Measurements from ENCODE around the gene NCR2. TPM values are rescaled to one million over a fixed set of nuclear protein-coding genes. Genes with fewer than 3 reads are reported as not detected.
A peak's percentile ranks its signal among the peaks of the same experiment; 100 is the strongest.

The NCR2 gene
- total RNA-seq, 1 experiment from 2014 or later, result not detected

DNA sequence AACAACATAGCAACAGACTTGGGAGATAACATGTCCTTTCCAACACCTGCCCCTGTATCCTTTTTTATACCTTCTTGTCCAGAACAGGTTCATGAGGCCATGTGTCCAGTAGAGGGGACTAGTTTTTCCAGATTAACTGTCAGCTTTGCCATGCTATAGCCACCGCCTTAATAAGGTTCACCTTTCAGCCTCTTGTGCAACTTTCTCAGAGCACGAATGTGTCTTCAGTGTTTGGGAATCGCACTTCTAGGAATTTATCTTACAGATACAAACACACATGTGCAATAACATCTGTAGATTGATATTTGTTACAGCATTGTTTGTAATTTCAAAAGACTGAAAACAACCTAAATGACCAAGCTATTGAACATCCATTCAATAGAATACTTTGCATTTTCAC lies 21.4 kb downstream of the NCR2 start:
- H3K9me2 ChIP-seq (ENCODE audit: insufficient read depth), result no peaks in the 10 kb centered on the region
- no TSS peak for BruUV-seq (replicated peaks)
- ChIA-PET POLR2A (no interaction called here), CTCF (no interaction called here), RAD21 (ENCODE audit: low non-redundant PET in 1 of 2, low total read pairs in 2 of 2, uncharacterized antibody in 2 of 2, unreplicated experiment in 2 of 2) (no interaction called here)
- H3K4me2 ChIP-seq (ENCODE audit: low read length), result no peak overlapping the region
- no peaks in the 10 kb centered on the region for H4K20me1 ChIP-seq (ENCODE audit: insufficient read depth)
- H3K9me3 ChIP-seq (ENCODE audit: control insufficient read depth in 1 of 2, insufficient read depth in 1 of 2, low read depth in 1 of 2, low read length in 2 of 2), result no peaks in the 10 kb centered on the region
- peak; percentile 38 for ATAC-seq
- H3K4me3 ChIP-seq (replicated peaks in 1 of 2; ENCODE audit: low read depth in 1 of 2, low read length in 2 of 2), result no peak overlapping the region
- H3K4me1 ChIP-seq (ENCODE audit: control insufficient read depth in 1 of 2, insufficient read depth in 2 of 2, low read length in 2 of 2), result no peaks in the 10 kb centered on the region; a peak in 1 of 4 replicates
- intact Hi-C loops (cut with micrococcal nuclease), result no loop called here
- no peak for DNase-seq (ENCODE audit: low read depth, low spot score)
- H3K27ac ChIP-seq (ENCODE audit: low read depth, low read length), result no peak overlapping the region
- H3K27me3 ChIP-seq (ENCODE audit: insufficient read depth, low read length), result no peaks in the 10 kb centered on the region
- no peak for TF ChIP-seq SP1 (IDR thresholded peaks at IDR 0.05; ENCODE audit: low read depth)
- TF ChIP-seq, protein P1, sequence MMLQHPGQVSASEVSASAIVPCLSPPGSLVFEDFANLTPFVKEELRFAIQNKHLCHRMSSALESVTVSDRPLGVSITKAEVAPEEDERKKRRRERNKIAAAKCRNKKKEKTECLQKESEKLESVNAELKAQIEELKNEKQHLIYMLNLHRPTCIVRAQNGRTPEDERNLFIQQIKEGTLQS (IDR thresholded peaks at IDR 0.05), result no peak
- no peak for TF ChIP-seq POLR2AphosphoS5 (IDR thresholded peaks at IDR 0.05; ENCODE audit: low read depth, low read length)
- TF ChIP-seq RAD21 (IDR thresholded peaks at IDR 0.05; ENCODE audit: low read depth), result no peak
- TF ChIP-seq ZNF274 (IDR thresholded peaks at IDR 0.05; ENCODE audit: low read depth, low read length), result no peak
- TF ChIP-seq JUND (IDR thresholded peaks at IDR 0.05), result no peak
- H3K9ac ChIP-seq (ENCODE audit: low read length), result no peak overlapping the region
- H2AFZ ChIP-seq (ENCODE audit: low read depth, low read length, poor library complexity, severe bottlenecking), result no peak overlapping the region
- no peaks in the 10 kb centered on the region for H3K36me3 ChIP-seq (ENCODE audit: control insufficient read depth in 1 of 2, insufficient read depth in 2 of 2, low read length in 2 of 2)
- H3K79me2 ChIP-seq (ENCODE audit: insufficient read depth, low read length), result no peaks in the 10 kb centered on the region

DNA sequence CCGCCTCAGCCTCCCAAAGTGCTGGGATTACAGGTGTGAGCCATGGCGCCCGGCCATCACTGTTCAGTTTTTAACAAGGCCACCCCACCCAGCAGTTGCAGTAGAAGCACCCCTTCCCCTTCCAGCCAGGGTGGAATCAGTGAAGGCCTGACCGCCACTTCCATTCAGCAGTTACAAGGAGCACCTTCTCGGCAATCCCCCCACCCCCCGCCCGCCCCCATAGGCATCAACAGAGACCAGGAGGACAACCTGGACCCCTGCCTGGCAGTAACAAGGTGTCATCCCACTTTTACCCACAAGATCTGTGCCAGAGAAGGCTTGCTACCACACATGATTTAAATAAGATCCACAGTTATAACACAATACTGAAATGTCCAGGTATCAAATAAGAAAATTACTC lies 23.1 kb downstream of the NCR2 start:
- ChIA-PET POLR2A (no interaction called here), RAD21 (ENCODE audit: low non-redundant PET in 1 of 2, low total read pairs in 2 of 2, uncharacterized antibody in 2 of 2, unreplicated experiment in 2 of 2) (no interaction called here), CTCF (no interaction called here)
- Histone ChIP-seq H3K36me3 (ENCODE audit: control insufficient read depth in 1 of 2, insufficient read depth in 2 of 2, low read length in 2 of 2) (no peaks in the 10 kb centered on the region), H3K4me1 (ENCODE audit: control insufficient read depth in 1 of 2, insufficient read depth in 2 of 2, low read length in 2 of 2) (no peaks in the 10 kb centered on the region), H3K9ac (ENCODE audit: low read length) (no peak overlapping the region), H3K4me2 (ENCODE audit: low read length) (no peak overlapping the region), H3K9me2 (ENCODE audit: insufficient read depth) (no peaks in the 10 kb centered on the region), H3K27ac (ENCODE audit: low read depth, low read length) (no peak overlapping the region), H3K4me3 (replicated peaks in 1 of 2; ENCODE audit: low read depth in 1 of 2, low read length in 2 of 2) (no peak overlapping the region), H3K79me2 (ENCODE audit: insufficient read depth, low read length) (no peaks in the 10 kb centered on the region), H3K9me3 (ENCODE audit: control insufficient read depth in 1 of 2, insufficient read depth in 1 of 2, low read depth in 1 of 2, low read length in 2 of 2) (no peaks in the 10 kb centered on the region), H2AFZ (ENCODE audit: low read depth, low read length, poor library complexity, severe bottlenecking) (no peak overlapping the region), H4K20me1 (ENCODE audit: insufficient read depth) (no peaks in the 10 kb centered on the region), H3K27me3 (ENCODE audit: insufficient read depth, low read length) (no peaks in the 10 kb centered on the region)
- no peak for ATAC-seq
- DNase-seq (ENCODE audit: low read depth, low spot score), result no peak
- intact Hi-C loops (cut with micrococcal nuclease), result no loop called here
- TF ChIP-seq SRF (IDR thresholded peaks at IDR 0.05; ENCODE audit: low read depth), result no peak
- no peak for TF ChIP-seq POLR2A (IDR thresholded peaks at IDR 0.05; ENCODE audit: borderline replicate concordance, extremely low read depth, insufficient read depth, insufficient read length)
- TF ChIP-seq ZFX (IDR thresholded peaks at IDR 0.05), result no peak
- TF ChIP-seq TCF7L2 (IDR thresholded peaks at IDR 0.05; ENCODE audit: borderline replicate concordance, extremely low read depth, insufficient read depth, insufficient read length), result no peak
- BruUV-seq (replicated peaks), result no TSS peak
